Activated naive CD4-positive, alpha-beta T cell treated with anti-CD3 and anti-CD28 coated beads, Interleukin-2, amount 50 U/mL, for 72 hours (primary cell): ENCODE data around the gene FOXF2. TPM values are rescaled to one million over a fixed set of nuclear protein-coding genes. Genes with fewer than 3 reads are reported as not detected.

Source experiments
- ATAC-seq, 2 donors: fragments of 150-1000 bp; cut with Tn5 transposase; 2 replicates each; pipeline ENCODE4 v1.10.0; 2021; ENCODE audit warnings: mild to moderate bottlenecking in 2 of 2, moderate library complexity in 2 of 2
- DNase-seq, 2 donors: peaks; one replicate each; pipeline ENCODE4 v3.0.0; 2021 to 2022; ENCODE audit warnings: low spot score in 2 of 2
- H3K27ac Mint-ChIP-seq, 2 donors: one replicate each; pipeline ENCODE4 v1.8.0; 2022; ENCODE audit warnings: mild to moderate bottlenecking in 2 of 2, mixed read lengths in 2 of 2
- H3K36me3 Mint-ChIP-seq, 2 donors: one replicate each; pipeline ENCODE4 v1.8.0; 2022; ENCODE audit warnings: mixed read lengths in 2 of 2
- H3K9me3 Mint-ChIP-seq, 2 donors: one replicate each; pipeline ENCODE4 v1.8.0; 2022; ENCODE audit warnings: mixed read lengths in 2 of 2
- total RNA-seq, 2 donors: library from RNA; stranded (reverse); gene quantifications; one replicate each; pipeline ENCODE4 v1.2.3, GENCODE V29; 2022

FOXF2 gene
- total RNA-seq, 2 donors from 2014 or later: not detected

- H3K9me3 Mint-ChIP-seq: peaks cover 0 to 4% of the 10 kb centered on the region in 2 donors
- DNase-seq: no peak
- peaks cover 0 to 4% of the 10 kb centered on the region in 2 donors for H3K36me3 Mint-ChIP-seq
- ATAC-seq: no peak
- no peak overlapping the region for H3K27ac Mint-ChIP-seq
Measured at GRCh38 chr6:1416191-1416760, 26.9 kb downstream of the FOXF2 start.

GRCh38 chr6:1416820-1417219, 27.4 kb downstream of the FOXF2 start:
- ATAC-seq: no peak
- no peak for DNase-seq
- H3K36me3 Mint-ChIP-seq: peaks cover 0 to 5% of the 10 kb centered on the region in 2 donors
- peaks cover 0 to 4% of the 10 kb centered on the region in 2 donors for H3K9me3 Mint-ChIP-seq
- H3K27ac Mint-ChIP-seq: no peak overlapping the region

DNA sequence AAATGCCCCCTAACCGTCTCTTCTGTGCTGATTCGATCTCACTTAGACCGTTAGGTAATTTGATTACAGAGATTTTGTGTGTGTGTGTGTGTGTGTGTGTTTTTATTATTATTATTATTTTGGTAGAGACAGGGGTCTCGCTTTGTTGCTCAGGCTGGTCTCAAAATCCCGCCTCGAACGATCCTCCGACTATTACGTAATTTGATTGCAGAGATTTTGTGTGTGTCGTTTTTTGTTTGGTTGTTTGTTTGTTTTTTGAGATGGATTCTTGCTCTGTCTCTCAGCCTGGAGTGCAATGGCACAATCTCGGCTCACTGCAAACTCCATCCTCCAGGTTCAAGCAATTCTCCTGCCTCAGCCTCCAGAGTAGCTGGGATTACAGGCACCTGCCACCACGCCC, 28.3 kb downstream of the FOXF2 start:
- Mint-ChIP-seq H3K27ac (no peak overlapping the region), H3K9me3 (peaks cover 0 to 4% of the 10 kb centered on the region in 2 donors), H3K36me3 (peaks cover 0 to 5% of the 10 kb centered on the region in 2 donors)
- DNase-seq (no peak), ATAC-seq (no peak)

DNA sequence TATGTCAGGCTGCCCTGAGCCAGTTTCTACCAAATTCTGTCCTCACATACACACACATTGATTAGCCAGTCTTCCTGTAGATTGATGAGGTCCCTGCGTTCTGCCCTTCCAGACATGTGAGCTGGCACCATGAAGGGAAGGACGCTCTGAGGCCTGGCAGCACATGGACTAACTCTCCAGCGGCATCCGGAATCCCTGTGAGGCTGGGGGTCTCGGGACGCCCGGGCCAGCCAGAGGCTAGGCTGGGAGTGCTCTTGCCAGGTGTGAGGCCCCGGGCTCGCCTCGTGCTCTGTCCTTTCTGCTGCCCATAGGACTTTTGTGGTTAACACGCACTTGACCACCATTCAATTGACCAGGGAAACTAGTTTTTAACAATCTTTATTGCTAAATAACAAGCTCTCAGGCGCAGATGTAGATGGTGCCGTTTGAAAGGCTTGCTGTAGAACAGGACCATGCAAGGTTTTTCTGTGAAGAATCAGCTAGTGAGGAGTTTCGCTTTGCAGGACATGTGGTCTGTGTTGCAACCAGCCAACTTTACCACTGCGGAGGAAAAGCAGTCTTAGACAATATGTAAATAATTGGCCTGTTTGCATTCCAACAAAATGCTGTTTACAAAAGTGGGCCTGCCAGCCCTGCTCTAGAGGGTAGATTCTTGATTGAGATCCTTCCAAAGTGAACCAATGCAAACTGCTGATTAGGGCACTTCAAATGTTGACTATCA, 29.3 kb downstream of the FOXF2 start:
- Mint-ChIP-seq H3K9me3 (peaks cover 0 to 4% of the 10 kb centered on the region in 2 donors), H3K27ac (no peak overlapping the region), H3K36me3 (peaks cover 0 to 5% of the 10 kb centered on the region in 2 donors)
- DNase-seq (no peak), ATAC-seq (no peak)

DNA sequence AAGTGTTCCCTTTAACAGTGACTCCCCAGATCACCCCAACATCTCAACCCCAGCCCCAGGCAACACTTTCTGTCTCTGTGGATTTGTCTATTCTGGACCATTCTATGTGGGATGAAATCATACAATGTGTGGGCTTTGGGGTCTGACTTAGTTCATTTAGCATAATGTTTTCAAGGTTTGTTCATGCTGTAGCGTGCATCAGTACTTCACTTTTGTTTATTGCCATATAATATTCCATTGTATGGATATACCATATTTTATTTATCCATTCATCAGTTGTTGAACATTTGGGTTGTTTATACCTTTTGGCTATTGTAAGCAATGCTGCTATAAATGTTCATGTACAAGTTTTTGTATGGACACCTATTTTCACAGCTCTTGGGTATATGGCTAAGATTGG, 31.0 kb downstream of the FOXF2 start:
- Mint-ChIP-seq H3K36me3 (peaks cover 0 to 5% of the 10 kb centered on the region in 2 donors), H3K9me3 (peaks cover 0 to 4% of the 10 kb centered on the region in 2 donors), H3K27ac (no peak overlapping the region)
- no peak for DNase-seq
- no peak for ATAC-seq

- Mint-ChIP-seq H3K27ac (no peak overlapping the region), H3K36me3 (peaks cover 0 to 5% of the 10 kb centered on the region in 2 donors), H3K9me3 (peaks cover 0 to 4% of the 10 kb centered on the region in 2 donors)
- ATAC-seq (no peak), DNase-seq (no peak)
Measured at GRCh38 chr6:1422290-1422689, 32.9 kb downstream of the FOXF2 start.

GRCh38 chr6:1423578-1423977, 34.2 kb downstream of the FOXF2 start:
- no peak overlapping the region for H3K27ac Mint-ChIP-seq
- DNase-seq (no peak), ATAC-seq (no peak)
- H3K36me3 Mint-ChIP-seq: peaks cover 0 to 5% of the 10 kb centered on the region in 2 donors
- peaks cover 0 to 4% of the 10 kb centered on the region in 2 donors for H3K9me3 Mint-ChIP-seq

- Mint-ChIP-seq H3K27ac (no peak overlapping the region), H3K36me3 (peaks cover 0 to 5% of the 10 kb centered on the region in 2 donors), H3K9me3 (peaks cover 0 to 4% of the 10 kb centered on the region in 2 donors)
- peak in 1 of 2 donors; percentile 57 for ATAC-seq
- DNase-seq: peak in 1 of 2 donors; percentile 17
Measured at GRCh38 chr6:1424306-1424927, 35.0 kb downstream of the FOXF2 start.

DNA sequence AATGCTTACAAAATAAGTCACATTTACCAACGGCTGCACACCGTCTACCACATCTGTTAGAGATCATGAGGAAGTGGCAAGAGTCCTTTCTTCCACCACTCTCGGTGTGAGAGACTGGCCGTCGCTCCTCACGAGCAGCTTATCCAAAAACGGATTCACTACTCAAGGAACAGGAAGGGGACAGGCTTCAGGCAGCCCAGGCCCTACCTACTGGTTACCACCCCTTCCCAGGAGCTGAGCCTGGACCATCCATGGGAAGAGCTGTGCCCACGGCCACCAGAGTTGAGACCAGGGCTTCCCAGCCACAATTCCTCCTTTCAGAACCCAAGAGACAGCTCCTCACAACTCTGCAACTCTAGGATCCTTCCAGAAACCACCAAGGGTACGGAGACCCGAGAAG, 37.0 kb downstream of the FOXF2 start:
- Mint-ChIP-seq H3K36me3 (no peaks in the 10 kb centered on the region), H3K9me3 (no peaks in the 10 kb centered on the region), H3K27ac (no peak overlapping the region)
- ATAC-seq (no peak), DNase-seq (no peak)

- Mint-ChIP-seq H3K27ac (no peak overlapping the region), H3K36me3 (no peaks in the 10 kb centered on the region), H3K9me3 (no peaks in the 10 kb centered on the region)
- DNase-seq (no peak), ATAC-seq (no peak)
Measured at GRCh38 chr6:1435806-1436205, 46.4 kb downstream of the FOXF2 start.

GRCh38 chr6:1436334-1437306, 47.2 kb downstream of the FOXF2 start:
- ATAC-seq (peak in 1 of 2 donors; percentile 71), DNase-seq (peak in 1 of 2 donors; percentile 65)
- Mint-ChIP-seq H3K36me3 (no peaks in the 10 kb centered on the region), H3K27ac (no peak overlapping the region), H3K9me3 (no peaks in the 10 kb centered on the region)

DNA sequence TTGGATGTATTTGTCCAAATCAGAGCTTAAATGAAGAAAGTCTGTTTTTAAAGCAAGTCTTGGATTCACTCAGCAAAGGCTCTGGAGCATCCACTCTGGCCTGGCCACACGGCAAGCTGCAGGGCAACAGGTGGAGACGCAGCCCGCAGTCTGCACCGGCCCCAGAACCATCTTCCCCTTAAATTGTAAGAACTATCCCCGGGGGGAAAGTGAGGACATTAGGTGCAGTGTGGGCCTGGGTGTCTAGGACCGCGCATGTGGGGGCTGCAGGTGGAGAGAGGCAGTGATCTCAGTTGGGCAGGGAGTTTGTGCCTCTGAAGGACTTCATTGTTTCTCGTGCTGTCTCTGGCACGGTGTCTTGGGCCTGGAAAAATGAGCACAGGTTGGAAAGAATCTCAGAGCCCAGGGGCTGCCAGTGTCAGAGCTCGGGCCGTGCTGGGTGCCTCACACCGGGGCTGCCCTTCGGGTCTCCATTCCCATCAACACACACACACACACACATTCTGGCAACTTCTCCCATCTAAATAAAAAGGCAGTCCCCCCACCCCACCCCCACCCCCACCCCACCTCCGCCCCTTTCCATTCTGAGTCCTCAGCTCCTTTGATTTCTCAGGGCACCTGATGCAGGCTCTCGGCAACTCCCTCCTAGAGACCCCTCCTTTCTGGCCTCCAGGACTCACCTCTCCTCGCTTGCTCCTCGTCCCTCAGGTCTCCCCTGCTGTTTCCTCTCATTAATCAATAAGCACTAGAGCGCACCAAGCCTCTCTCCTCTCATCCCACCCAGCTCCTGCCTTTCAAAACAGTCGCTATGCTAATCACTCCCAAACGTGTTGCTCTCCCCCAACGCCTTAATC, 48.4 kb downstream of the FOXF2 start:
- ATAC-seq (no peak), DNase-seq (no peak)
- Mint-ChIP-seq H3K9me3 (peaks cover 0 to 9% of the 10 kb centered on the region in 2 donors), H3K36me3 (peaks cover 0 to 4% of the 10 kb centered on the region in 2 donors), H3K27ac (no peak overlapping the region)

GRCh38 chr6:1438471-1438881, 49.1 kb downstream of the FOXF2 start:
- Mint-ChIP-seq H3K9me3 (peaks cover 0 to 9% of the 10 kb centered on the region in 2 donors), H3K36me3 (peaks cover 0 to 4% of the 10 kb centered on the region in 2 donors), H3K27ac (no peak overlapping the region)
- DNase-seq (no peak), ATAC-seq (no peak)

DNA sequence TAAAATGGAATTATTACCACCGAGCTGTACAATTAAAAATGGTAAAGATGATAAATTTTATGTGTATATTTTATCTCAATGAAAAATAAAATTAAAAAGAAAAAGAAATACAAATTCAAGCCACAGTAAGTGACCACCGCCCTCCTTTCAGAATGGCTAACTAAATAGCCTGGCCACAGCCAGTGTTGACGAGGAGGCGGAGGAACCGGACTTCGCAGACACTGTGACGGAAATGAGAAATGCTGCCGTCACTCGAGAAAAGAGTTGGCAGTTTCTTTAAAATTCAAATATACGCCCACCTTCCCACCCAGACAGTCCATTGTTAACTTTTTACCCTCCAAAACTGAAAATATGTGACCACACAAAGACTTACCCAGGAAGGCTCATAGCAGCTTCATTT, 50.0 kb downstream of the FOXF2 start:
- peaks cover 0 to 4% of the 10 kb centered on the region in 2 donors for H3K36me3 Mint-ChIP-seq
- DNase-seq (no peak), ATAC-seq (no peak)
- H3K9me3 Mint-ChIP-seq: peaks cover 0 to 9% of the 10 kb centered on the region in 2 donors
- no peak overlapping the region for H3K27ac Mint-ChIP-seq

GRCh38 chr6:1442929-1443328, 53.6 kb downstream of the FOXF2 start:
- Mint-ChIP-seq H3K36me3 (peaks cover 0 to 4% of the 10 kb centered on the region in 2 donors), H3K27ac (no peak overlapping the region), H3K9me3 (peaks cover 0 to 9% of the 10 kb centered on the region in 2 donors)
- no peak for DNase-seq
- no peak for ATAC-seq
